ENCODE results near the gene DHRS2. TPM values are rescaled to one million over a fixed set of nuclear protein-coding genes. Genes with fewer than 3 reads are reported as not detected.

Gene DHRS2, protein sequence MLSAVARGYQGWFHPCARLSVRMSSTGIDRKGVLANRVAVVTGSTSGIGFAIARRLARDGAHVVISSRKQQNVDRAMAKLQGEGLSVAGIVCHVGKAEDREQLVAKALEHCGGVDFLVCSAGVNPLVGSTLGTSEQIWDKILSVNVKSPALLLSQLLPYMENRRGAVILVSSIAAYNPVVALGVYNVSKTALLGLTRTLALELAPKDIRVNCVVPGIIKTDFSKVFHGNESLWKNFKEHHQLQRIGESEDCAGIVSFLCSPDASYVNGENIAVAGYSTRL
- not detected for total RNA-seq

DNA sequence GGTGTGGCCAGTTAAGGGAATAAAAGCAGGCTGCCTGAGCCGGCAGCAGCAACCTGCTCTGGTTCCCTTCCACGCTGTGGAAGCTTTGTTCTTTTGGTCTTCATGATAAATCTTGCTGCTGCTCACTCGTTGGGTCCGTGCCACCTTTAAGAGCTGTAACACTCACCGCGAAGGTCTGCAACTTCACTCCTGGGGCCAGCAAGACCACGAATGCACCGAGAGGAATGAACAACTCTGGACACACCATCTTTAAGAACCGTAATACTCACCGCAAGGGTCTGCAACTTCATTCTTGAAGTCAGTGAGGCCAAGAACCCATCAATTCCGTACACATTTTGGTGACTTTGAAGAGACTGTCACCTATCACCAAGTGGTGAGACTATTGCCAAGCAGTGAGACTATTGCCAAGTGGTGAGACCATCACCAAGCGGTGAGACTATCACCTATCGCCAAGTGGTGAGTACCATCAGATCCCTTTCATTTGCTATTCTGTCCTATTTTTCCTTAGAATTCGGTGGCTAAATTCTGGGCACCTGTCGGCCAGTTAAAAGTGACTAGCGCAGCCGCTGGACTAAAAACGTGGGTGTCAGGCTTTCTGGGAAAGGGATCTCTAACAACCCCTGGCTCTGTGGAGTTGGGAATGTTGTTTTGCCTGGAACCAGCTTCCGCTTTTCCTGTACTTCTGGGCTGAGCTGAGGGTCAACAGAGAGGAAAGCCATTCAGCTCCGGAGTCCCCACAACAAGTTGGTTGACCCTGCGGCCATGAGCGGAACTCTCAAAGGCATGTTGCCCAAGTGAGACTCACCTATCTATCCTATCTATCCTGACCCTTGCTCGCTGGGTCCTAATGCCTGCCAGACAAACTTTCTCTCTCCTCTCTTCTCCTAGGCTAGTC is at the start of gene DHRS2:
Gene DHRS2 (plus strand): TSS at position 48 of the 895 bp plus-strand sequence. CDS start 2,501 bp downstream, outside the sequence.
- Histone ChIP-seq H3K4me1 (peaks cover 0 to 22% (median 14%) of the 10 kb centered on the region in 4 donors), H3K36me3 (no peaks in the 10 kb centered on the region), H3K9me3 (no peaks in the 10 kb centered on the region), H3K27me3 (no peaks in the 10 kb centered on the region), H3K4me3 (no peak within 1 kb of the TSS), H3K27ac (no peak within 1 kb of the TSS)
- intact Hi-C loops (cut with DNase I; ENCODE audit: low total_unique reads): no loop called here
- TF ChIP-seq POLR2A (IDR thresholded peaks at IDR 0.05) (no peak), EP300 (IDR thresholded peaks at IDR 0.05; ENCODE audit: low read depth) (no peak), POLR2AphosphoS5 (IDR thresholded peaks at IDR 0.05) (no peak)
- TF ChIP-seq, protein P1, sequence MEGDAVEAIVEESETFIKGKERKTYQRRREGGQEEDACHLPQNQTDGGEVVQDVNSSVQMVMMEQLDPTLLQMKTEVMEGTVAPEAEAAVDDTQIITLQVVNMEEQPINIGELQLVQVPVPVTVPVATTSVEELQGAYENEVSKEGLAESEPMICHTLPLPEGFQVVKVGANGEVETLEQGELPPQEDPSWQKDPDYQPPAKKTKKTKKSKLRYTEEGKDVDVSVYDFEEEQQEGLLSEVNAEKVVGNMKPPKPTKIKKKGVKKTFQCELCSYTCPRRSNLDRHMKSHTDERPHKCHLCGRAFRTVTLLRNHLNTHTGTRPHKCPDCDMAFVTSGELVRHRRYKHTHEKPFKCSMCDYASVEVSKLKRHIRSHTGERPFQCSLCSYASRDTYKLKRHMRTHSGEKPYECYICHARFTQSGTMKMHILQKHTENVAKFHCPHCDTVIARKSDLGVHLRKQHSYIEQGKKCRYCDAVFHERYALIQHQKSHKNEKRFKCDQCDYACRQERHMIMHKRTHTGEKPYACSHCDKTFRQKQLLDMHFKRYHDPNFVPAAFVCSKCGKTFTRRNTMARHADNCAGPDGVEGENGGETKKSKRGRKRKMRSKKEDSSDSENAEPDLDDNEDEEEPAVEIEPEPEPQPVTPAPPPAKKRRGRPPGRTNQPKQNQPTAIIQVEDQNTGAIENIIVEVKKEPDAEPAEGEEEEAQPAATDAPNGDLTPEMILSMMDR (IDR thresholded peaks at IDR 0.05): no peak
- 95% methylated on average over 23 of the region's 23 CpGs; no CpG with 5 or more reads in 1 of the 2 donors for WGBS, 2 donors (ENCODE audit: low coverage in 1 of 2)
- in situ Hi-C loops (cut with MboI; ENCODE audit: low pct_ligation_motif_present in 1 of 4, low pct_unique_long_range_greater_than_20kb in 1 of 4, low sequenced_read_pairs in 3 of 4): loop anchor here in 3 of 4 donors (25.0 kb wide), 2 partner anchors 276 to 301 kb away; no protein-coding TSS in a partner anchor
- no peak for DNase-seq

DNA sequence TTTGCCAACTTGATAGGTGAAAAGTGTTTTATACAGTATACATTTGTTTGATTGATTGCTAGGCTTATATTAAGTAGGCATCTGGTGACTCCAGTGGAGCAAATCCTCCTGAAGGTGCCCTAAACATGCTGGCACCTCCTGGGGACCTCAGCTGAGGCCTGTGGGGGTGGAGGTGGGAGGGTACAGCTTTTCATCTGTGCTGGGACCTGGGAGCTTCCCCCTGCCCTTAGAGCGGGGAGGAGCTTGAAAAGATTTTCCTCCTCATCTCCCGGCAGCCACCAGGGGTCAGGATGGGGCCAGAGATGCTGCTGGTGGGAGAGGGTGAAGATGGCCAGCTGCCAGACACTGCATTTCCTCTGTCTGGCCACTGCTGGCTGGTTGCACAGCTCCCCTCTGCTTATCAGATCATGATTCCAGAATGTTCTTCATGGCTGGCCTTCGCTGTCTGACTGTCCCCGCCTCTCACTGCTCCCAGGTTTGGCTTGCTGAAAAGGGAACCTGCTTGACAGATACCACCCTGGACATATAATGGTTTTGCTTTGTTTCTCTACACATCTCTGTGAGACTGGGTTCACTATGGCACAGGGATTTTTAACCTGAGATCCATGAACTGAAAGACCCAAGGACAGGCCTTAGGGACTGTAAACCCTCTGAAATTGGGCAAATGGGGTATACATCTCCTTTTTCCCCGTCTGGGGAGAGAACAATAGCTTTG is 47.1 kb upstream of the DHRS2 start:
- no peak overlapping the region for H3K27ac ChIP-seq
- intact Hi-C loops (cut with DNase I; ENCODE audit: low total_unique reads): no loop called here

DNA sequence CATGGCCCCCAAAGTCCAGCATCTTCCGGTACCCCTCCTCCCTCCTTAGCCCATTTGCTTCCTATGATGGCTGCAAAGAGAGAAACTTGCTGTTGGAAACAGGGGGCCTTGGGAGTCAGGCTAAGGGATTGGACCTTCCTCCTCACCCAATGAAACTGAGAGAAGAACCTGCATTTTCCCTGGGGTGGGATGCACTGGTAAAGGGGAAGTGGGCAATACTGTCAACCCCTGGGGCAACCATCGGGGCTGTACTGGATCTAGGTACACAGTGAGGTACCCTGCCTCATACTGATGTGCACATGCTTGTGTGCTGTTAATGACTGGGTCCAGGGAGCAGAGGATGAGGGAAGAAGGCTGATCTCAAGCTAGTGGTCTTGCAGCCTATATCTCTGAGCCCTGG is 46.6 kb upstream of the DHRS2 start:
- in situ Hi-C loops (cut with MboI; ENCODE audit: low pct_ligation_motif_present in 1 of 4, low pct_unique_long_range_greater_than_20kb in 1 of 4, low sequenced_read_pairs in 3 of 4): no loop called here
- WGBS, 2 donors (ENCODE audit: low coverage in 1 of 2): 80 to 97% methylated on average over 1 to 2 of the region's 2 CpGs
- Histone ChIP-seq H3K4me1 (peaks cover 0 to 6% (median 4%) of the 10 kb centered on the region in 4 donors), H3K27ac (no peak overlapping the region), H3K36me3 (no peaks in the 10 kb centered on the region), H3K27me3 (peaks cover 6% of the 10 kb centered on the region), H3K4me3 (no peak overlapping the region), H3K9me3 (no peaks in the 10 kb centered on the region)
- intact Hi-C loops (cut with DNase I; ENCODE audit: low total_unique reads): no loop called here
- TF ChIP-seq EP300 (IDR thresholded peaks at IDR 0.05; ENCODE audit: low read depth): no peak
- TF ChIP-seq, protein P1 (IDR thresholded peaks at IDR 0.05): no peak
- no peak for TF ChIP-seq POLR2A (IDR thresholded peaks at IDR 0.05)
- TF ChIP-seq POLR2AphosphoS5 (IDR thresholded peaks at IDR 0.05): no peak
- DNase-seq: no peak

More for the DNA sequence above, 47.1 kb upstream of the DHRS2 start:
- in situ Hi-C loops (cut with MboI; ENCODE audit: low pct_ligation_motif_present in 1 of 4, low pct_unique_long_range_greater_than_20kb in 1 of 4, low sequenced_read_pairs in 3 of 4): no loop called here
- H3K27me3 ChIP-seq: peaks cover 6% of the 10 kb centered on the region
- H3K9me3 ChIP-seq: no peaks in the 10 kb centered on the region
- 20 to 50% methylated on average over 1 to 5 of the region's 5 CpGs for WGBS, 2 donors (ENCODE audit: low coverage in 1 of 2)
- TF ChIP-seq, protein P1 (IDR thresholded peaks at IDR 0.05): peak; percentile 53 to 90 (median 73)
- TF ChIP-seq POLR2AphosphoS5 (IDR thresholded peaks at IDR 0.05) (peak in 1 of 3 donors; percentile 56), EP300 (IDR thresholded peaks at IDR 0.05; ENCODE audit: low read depth) (no peak), POLR2A (IDR thresholded peaks at IDR 0.05) (no peak)
- no peaks in the 10 kb centered on the region for H3K36me3 ChIP-seq
- peaks cover 0 to 6% (median 4%) of the 10 kb centered on the region in 4 donors for H3K4me1 ChIP-seq
- H3K4me3 ChIP-seq: no peak overlapping the region
- peak; percentile 92 for DNase-seq
